Osteocyte (in vitro differentiated cells): ENCODE results near the gene PUM2. TPM values are rescaled to one million over a fixed set of nuclear protein-coding genes. Genes with fewer than 3 reads are reported as not detected.

Source experiments
- DNase-seq: peaks from one replicate; pipeline ENCODE4 v3.0.0; 2021; ENCODE audit warnings: mixed read lengths; ENCODE audit not compliant: unreplicated experiment; ENCODE audit errors: extremely low spot score
- H3K27ac Mint-ChIP-seq: one replicate; pipeline ENCODE4 v1.8.0; 2021; ENCODE audit warnings: mild to moderate bottlenecking, mixed read lengths; ENCODE audit not compliant: unreplicated experiment
- H3K27me3 Mint-ChIP-seq: one replicate; pipeline ENCODE4 v1.8.0; 2021; ENCODE audit warnings: mixed read lengths; ENCODE audit not compliant: unreplicated experiment
- H3K36me3 Mint-ChIP-seq: one replicate; pipeline ENCODE4 v1.8.0; 2021; ENCODE audit warnings: mixed read lengths; ENCODE audit not compliant: unreplicated experiment
- H3K4me1 Mint-ChIP-seq: one replicate; pipeline ENCODE4 v1.8.0; 2021; ENCODE audit warnings: mixed read lengths; ENCODE audit not compliant: unreplicated experiment
- H3K4me3 Mint-ChIP-seq: one replicate; pipeline ENCODE4 v1.8.0; 2021; ENCODE audit warnings: mild to moderate bottlenecking, moderate library complexity, mixed read lengths; ENCODE audit not compliant: unreplicated experiment
- H3K9me3 Mint-ChIP-seq: one replicate; pipeline ENCODE4 v1.8.0; 2021; ENCODE audit warnings: mixed read lengths; ENCODE audit not compliant: unreplicated experiment
- CTCF ChIP-seq: fragments of 200-600 bp; sonication (generic); IDR thresholded peaks from 2 replicates; pipeline ENCODE4 v1.5.0; 2021; ENCODE audit warnings: antibody characterized with exemption, mild to moderate bottlenecking, moderate library complexity
- total RNA-seq: library from RNA; stranded (reverse); gene quantifications from 2 replicates; pipeline ENCODE4 v1.2.1, GENCODE V29; 2021

Gene PUM2
- total RNA-seq, 1 donor from 2014 or later = 82.2 TPM

DNA sequence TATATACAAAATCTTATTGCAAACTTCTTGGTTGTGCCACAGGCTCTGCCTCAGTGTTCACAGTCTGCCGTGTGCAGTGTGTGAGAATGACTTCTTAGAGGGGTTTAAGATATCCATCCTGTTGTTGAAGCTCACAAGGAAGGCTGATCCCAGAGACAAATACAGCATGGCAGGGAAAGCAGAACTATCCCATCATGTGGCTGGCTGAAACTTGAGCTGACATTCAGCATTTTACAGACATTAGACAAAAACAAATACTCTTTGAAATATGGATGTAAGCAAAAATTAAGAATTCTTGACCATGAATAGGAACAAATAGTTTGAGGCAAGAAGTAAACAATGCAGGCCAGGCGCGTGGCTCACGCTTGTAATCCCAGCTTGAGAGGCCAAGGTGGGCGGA lies 12.9 kb upstream of the PUM2 start:
- no peaks in the 10 kb centered on the region for H3K36me3 Mint-ChIP-seq
- DNase-seq = peak; percentile 27
- H3K27me3 Mint-ChIP-seq = peaks cover 8% of the 10 kb centered on the region
- H3K9me3 Mint-ChIP-seq = no peaks in the 10 kb centered on the region
- H3K4me1 Mint-ChIP-seq = no peaks in the 10 kb centered on the region
- H3K4me3 Mint-ChIP-seq = no peak overlapping the region
- no peak for TF ChIP-seq CTCF
- no peak overlapping the region for H3K27ac Mint-ChIP-seq

GRCh38 chr2:20362701-20363435 lies 12.2 kb upstream of the PUM2 start:
- DNase-seq = peak; percentile 32
- Mint-ChIP-seq H3K4me1 (no peaks in the 10 kb centered on the region), H3K4me3 (no peak overlapping the region), H3K27ac (no peak overlapping the region), H3K27me3 (peaks cover 4% of the 10 kb centered on the region), H3K36me3 (no peaks in the 10 kb centered on the region), H3K9me3 (no peaks in the 10 kb centered on the region)
- TF ChIP-seq CTCF = no peak

GRCh38 chr2:20361893-20362292 lies 11.2 kb upstream of the PUM2 start:
- H3K27me3 Mint-ChIP-seq = peaks cover 4% of the 10 kb centered on the region
- no peaks in the 10 kb centered on the region for H3K9me3 Mint-ChIP-seq
- H3K27ac Mint-ChIP-seq = no peak overlapping the region
- no peak overlapping the region for H3K4me3 Mint-ChIP-seq
- H3K4me1 Mint-ChIP-seq = no peaks in the 10 kb centered on the region
- no peak for DNase-seq
- H3K36me3 Mint-ChIP-seq = no peaks in the 10 kb centered on the region
- no peak for TF ChIP-seq CTCF

DNA sequence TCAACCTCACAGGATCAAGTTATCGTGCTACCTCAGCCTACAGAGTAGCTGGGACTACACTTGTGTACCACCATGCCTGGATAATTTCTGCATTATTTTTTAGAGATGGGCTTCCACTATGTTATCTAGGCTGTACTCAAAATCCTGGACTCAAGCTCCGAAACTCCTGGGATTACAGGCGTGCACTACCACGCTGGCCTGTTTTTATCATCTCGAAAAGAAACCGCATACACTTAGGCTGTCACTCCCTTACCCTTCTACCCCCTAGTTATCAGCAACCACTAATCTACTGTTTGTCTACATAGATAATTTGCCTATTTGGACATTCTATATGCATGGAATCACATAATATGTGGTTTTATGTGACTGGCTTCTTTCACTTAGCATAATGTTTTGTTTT lies 8.5 kb upstream of the PUM2 start:
- Mint-ChIP-seq H3K4me3 (no peak overlapping the region), H3K36me3 (no peaks in the 10 kb centered on the region), H3K4me1 (no peaks in the 10 kb centered on the region), H3K9me3 (no peaks in the 10 kb centered on the region), H3K27ac (no peak overlapping the region), H3K27me3 (no peaks in the 10 kb centered on the region)
- no peak for DNase-seq
- no peak for TF ChIP-seq CTCF

DNA sequence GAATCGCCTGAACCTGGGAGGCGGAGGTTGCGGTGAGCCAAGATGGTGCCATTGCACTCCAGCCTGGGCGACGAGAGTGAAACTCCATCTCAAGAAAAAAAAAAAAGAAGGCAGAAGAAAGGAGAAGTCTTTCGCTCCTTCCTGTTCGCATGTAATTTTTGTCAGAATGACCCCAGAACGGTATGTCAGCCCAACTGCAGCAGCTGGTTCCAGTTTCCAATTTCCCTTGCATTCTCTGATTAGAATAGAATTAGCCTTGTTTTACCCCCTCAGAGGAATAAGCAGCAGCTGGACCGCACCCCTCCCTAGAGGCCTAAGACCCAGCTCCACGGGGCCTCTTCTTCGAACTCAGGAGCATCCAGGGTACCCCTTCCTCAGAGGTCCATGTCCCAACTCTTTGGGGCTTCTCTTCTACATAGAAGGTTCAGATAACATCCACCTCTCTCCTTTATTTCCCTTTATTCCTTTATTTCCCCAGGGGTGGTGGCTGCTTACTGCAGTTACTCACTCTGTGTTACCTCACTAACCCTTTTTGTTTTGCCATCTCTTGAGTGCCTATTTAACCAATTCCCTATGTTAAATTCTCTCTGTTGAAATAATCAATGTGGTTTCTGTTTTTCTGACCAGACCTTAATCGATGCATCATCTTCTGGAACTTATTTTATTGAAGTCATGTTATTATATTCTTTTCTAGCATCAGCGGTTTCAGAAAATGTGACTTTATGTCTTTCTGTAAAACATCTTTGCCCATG lies 7.2 kb upstream of the PUM2 start:
- no peaks in the 10 kb centered on the region for H3K9me3 Mint-ChIP-seq
- no peak overlapping the region for H3K27ac Mint-ChIP-seq
- no peaks in the 10 kb centered on the region for H3K27me3 Mint-ChIP-seq

More for the DNA sequence above, 7.2 kb upstream of the PUM2 start:
- Mint-ChIP-seq H3K4me3 (no peak overlapping the region), H3K36me3 (no peaks in the 10 kb centered on the region), H3K4me1 (no peaks in the 10 kb centered on the region)
- no peak for TF ChIP-seq CTCF
- no peak for DNase-seq
